Thymus (tissue), 14 donors: ENCODE results near the gene SMURF2. TPM values are rescaled to one million over a fixed set of nuclear protein-coding genes. Genes with fewer than 3 reads are reported as not detected.

Experiments used
- DNase-seq, 9 donors: peaks; one replicate each; pipeline ENCODE4 v3.0.0-alpha.2; 2013; ENCODE audit warnings: low spot score in 9 of 9, low read depth in 6 of 9, missing footprints in 1 of 9
- H3K27ac ChIP-seq, 2 donors: one replicate each; pipeline ENCODE4 v1.5.1; 2013; ENCODE audit warnings: control low read depth in 1 of 2, low read depth in 1 of 2, low read length in 1 of 2, mild to moderate bottlenecking in 1 of 2, moderate library complexity in 1 of 2
- H3K27me3 ChIP-seq, 2 donors: one replicate each; pipeline ENCODE4 v1.5.1; 2013; ENCODE audit warnings: low read length in 1 of 2; ENCODE audit not compliant: control insufficient read depth in 2 of 2, insufficient read depth in 1 of 2
- H3K36me3 ChIP-seq, 2 donors: one replicate each; pipeline ENCODE4 v1.5.1; 2013; ENCODE audit warnings: low read length in 1 of 2, mild to moderate bottlenecking in 1 of 2, moderate library complexity in 1 of 2; ENCODE audit not compliant: control insufficient read depth in 2 of 2, insufficient read depth in 2 of 2
- H3K4me1 ChIP-seq, 2 donors: one replicate each; pipeline ENCODE4 v1.5.1; 2013; ENCODE audit warnings: low read length in 2 of 2; ENCODE audit not compliant: control insufficient read depth in 2 of 2, insufficient read depth in 2 of 2
- H3K4me3 ChIP-seq, 2 donors: one replicate each; pipeline ENCODE4 v1.5.1; 2013; ENCODE audit warnings: low read length in 2 of 2, control low read depth in 1 of 2, mild to moderate bottlenecking in 1 of 2
- H3K9me3 ChIP-seq, 2 donors: one replicate each; pipeline ENCODE4 v1.5.1; 2013; ENCODE audit warnings: low read length in 1 of 2, mild to moderate bottlenecking in 1 of 2; ENCODE audit not compliant: control insufficient read depth in 2 of 2, insufficient read depth in 1 of 2
- WGBS: extraction: QIAGEN DNeasy Blood & Tissue Kit; methylation state at CpG from one replicate; pipeline ENCODE4 v1.1.7; 2013; 5-methylcytosine and 5-hydroxymethylcytosine counted together
- long read RNA-seq, 10 donors: transcript quantifications; one replicate each; lab custom pipeline, GENCODE V29; 2026
- polyA plus RNA-seq: library from polyadenylated mRNA; stranded (reverse); fragments of 200-250 nt; gene quantifications from one replicate; pipeline ENCODE4 v1.2.3, GENCODE V29; 2013
- total RNA-seq: library from RNA; stranded (reverse); fragments of 120-200 nt; gene quantifications from one replicate; pipeline ENCODE4 v1.2.4, GENCODE V29; 2013
- donor health status: healthy.

The SMURF2 gene
- total RNA-seq (29.7 TPM), polyA plus RNA-seq (14.1 TPM)
- long read RNA-seq, donor 1, partial matches to known transcripts = 5 of 5 reads
- long read RNA-seq, donor 1, other reads (novel, unspliced or antisense) = 0 of 5 reads
- long read RNA-seq, donor 2 = 0 reads
- long read RNA-seq, donor 3, partial matches to known transcripts = 0 of 1 reads
- long read RNA-seq, donor 3, other reads (novel, unspliced or antisense) = 0 of 1 reads
- long read RNA-seq, donor 4, partial matches to known transcripts = 10 of 12 reads
- long read RNA-seq, donor 4, other reads (novel, unspliced or antisense) = 0 of 12 reads
- long read RNA-seq, donor 5, partial matches to known transcripts = 0 of 2 reads
- long read RNA-seq, donor 5, other reads (novel, unspliced or antisense) = 0 of 2 reads
- long read RNA-seq, donor 6, partial matches to known transcripts = 0 of 1 reads
- long read RNA-seq, donor 6, other reads (novel, unspliced or antisense) = 0 of 1 reads
- long read RNA-seq, donor 7, partial matches to known transcripts = 0 of 2 reads
- long read RNA-seq, donor 7, other reads (novel, unspliced or antisense) = 0 of 2 reads
- long read RNA-seq, donor 8 = 0 reads
- long read RNA-seq, donor 9, partial matches to known transcripts = 0 of 1 reads
- long read RNA-seq, donor 9, other reads (novel, unspliced or antisense) = 0 of 1 reads
- long read RNA-seq, donor 10, partial matches to known transcripts = 6 of 6 reads
- long read RNA-seq, donor 10, other reads (novel, unspliced or antisense) = 0 of 6 reads

DNA sequence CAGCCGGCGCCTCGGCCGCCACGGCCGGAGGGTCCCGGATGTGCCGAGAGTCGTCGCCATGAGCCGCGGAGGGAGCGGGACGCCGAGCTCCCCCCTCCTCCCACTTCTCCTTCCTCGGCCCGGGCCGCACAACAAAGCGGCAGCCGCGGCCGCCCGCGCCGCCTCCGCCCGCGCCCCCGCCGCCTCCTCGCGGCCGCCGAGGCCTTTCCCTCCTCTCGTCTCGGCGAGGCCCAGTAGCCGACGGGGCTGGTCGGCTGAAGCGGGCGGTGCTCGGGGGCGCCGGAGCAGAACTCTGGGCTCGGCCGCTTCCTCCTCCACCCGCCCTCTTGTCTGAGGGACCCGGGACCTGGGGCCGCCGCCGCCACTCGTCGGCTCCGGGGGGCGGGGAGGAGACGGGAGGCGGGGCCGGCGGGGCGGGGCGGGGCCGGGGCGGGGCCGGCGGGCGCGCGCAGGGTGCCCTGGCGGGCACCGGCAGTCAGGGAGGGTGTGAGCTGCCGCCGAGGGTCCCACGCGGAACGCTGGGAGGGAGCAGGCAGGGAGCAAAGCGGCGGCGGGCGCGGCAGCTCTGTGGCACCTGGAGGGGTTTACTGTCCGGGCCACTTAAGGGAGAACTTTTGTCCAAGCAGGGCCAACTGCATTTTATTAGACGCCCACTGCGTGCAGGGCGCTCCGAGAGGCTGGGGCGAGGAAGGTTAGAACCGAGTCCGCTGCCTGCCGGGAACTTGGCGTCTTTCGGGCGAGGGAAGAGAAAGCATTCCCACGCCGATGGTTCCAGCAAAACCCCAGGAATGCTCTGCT, at the start of gene SMURF2:
SMURF2 (minus strand) TSS at position 332 of the 798 bp plus-strand sequence. CDS start 427 bp downstream, outside the sequence.
- H3K4me1 ChIP-seq = peaks cover 9 to 20% of the 10 kb centered on the region in 2 donors
- no peaks in the 10 kb centered on the region for H3K9me3 ChIP-seq
- DNase-seq = peak in 6 of 9 donors; percentile 53 to 82 (median 64)
- H3K27me3 ChIP-seq = no peaks in the 10 kb centered on the region
- peak within 1 kb of the TSS; percentile 61 to 62 for H3K4me3 ChIP-seq
- WGBS = under 1% methylated on average over 95 of the region's 95 CpGs
- H3K36me3 ChIP-seq = no peaks in the 10 kb centered on the region
- H3K27ac ChIP-seq = peak within 1 kb of the TSS; percentile 64 to 98

GRCh38 chr17:64709481-64709880, 47.4 kb upstream of the SMURF2 start:
- DNase-seq = no peak
- Histone ChIP-seq H3K9me3 (no peaks in the 10 kb centered on the region), H3K4me1 (peaks cover 13 to 52% of the 10 kb centered on the region in 2 donors), H3K4me3 (no peak overlapping the region), H3K27me3 (peaks cover 0 to 5% of the 10 kb centered on the region in 2 donors), H3K36me3 (no peaks in the 10 kb centered on the region), H3K27ac (peak overlapping the region; percentile 50 to 64)
- 65% methylated on average over 4 of the region's 4 CpGs for WGBS

DNA sequence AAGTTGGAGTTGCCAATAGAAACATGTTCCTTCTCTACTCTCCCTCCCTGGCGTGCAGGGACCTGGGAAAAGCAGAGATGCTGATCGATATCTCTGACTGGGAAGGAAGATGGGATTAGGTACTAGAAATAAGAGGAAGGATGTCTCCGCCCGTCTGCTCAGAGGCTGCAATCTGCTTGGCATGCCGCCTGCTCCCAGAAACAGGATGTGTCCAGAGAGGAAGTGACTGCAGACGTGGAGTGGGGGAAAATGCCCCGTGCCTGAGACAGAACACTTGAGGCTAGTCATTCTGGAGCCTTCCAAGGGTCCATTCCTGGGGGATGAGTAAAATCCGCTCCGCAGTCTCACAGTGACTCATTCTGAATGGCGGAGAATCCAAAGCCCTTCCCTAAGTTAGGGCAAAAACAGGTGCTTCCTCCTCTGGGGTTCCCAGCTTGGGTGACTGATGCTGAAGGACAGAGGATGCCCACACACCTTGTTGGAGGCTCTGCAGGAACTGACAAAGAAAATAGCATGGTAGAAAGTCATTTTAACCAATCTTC, 45.0 kb upstream of the SMURF2 start:
- H3K4me1 ChIP-seq = peaks cover 10 to 32% of the 10 kb centered on the region in 2 donors
- WGBS = 59% methylated on average over 10 of the region's 10 CpGs
- no peak overlapping the region for H3K4me3 ChIP-seq
- no peaks in the 10 kb centered on the region for H3K9me3 ChIP-seq
- no peaks in the 10 kb centered on the region for H3K36me3 ChIP-seq
- DNase-seq = peak in 1 of 9 donors; percentile 15
- no peak overlapping the region for H3K27ac ChIP-seq
- peaks cover 0 to 2% of the 10 kb centered on the region in 2 donors for H3K27me3 ChIP-seq

GRCh38 chr17:64706224-64707049, 44.3 kb upstream of the SMURF2 start:
- Histone ChIP-seq H3K27me3 (peaks cover 0 to 2% of the 10 kb centered on the region in 2 donors), H3K4me3 (no peak overlapping the region), H3K4me1 (peaks cover 10 to 29% of the 10 kb centered on the region in 2 donors), H3K27ac (no peak overlapping the region), H3K9me3 (no peaks in the 10 kb centered on the region), H3K36me3 (no peaks in the 10 kb centered on the region)
- peak in 1 of 9 donors; percentile 8 for DNase-seq
- WGBS = 81% methylated on average over 8 of the region's 8 CpGs

DNA sequence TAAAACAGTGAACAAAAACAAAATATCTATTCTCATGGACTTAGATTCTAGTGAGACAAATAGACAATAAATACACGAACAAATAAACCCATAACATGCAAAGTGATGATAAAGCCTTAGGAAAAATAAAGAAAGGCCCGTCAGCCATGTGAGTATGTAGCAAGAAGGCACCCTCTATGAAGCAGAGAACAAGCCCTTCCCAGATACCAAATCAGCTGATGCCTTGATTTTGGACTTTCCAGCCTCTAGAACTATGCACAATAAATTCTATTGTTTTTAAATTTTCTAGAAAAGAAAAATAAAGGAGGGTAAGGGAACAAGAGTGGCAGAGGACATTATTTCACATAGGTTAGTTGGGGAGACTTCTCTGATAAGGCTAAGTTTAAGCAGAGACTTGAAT, 40.7 kb upstream of the SMURF2 start:
- no peaks in the 10 kb centered on the region for H3K36me3 ChIP-seq
- no peaks in the 10 kb centered on the region for H3K9me3 ChIP-seq
- H3K4me1 ChIP-seq = peaks cover 3 to 8% of the 10 kb centered on the region in 2 donors
- no peak for DNase-seq
- no peaks in the 10 kb centered on the region for H3K27me3 ChIP-seq
- no peak overlapping the region for H3K27ac ChIP-seq
- WGBS = 99% methylated on average over 2 of the region's 2 CpGs
- H3K4me3 ChIP-seq = no peak overlapping the region

- H3K36me3 ChIP-seq = no peaks in the 10 kb centered on the region
- no peak overlapping the region for H3K27ac ChIP-seq
- H3K4me1 ChIP-seq = no peaks in the 10 kb centered on the region
- no peaks in the 10 kb centered on the region for H3K9me3 ChIP-seq
- no peaks in the 10 kb centered on the region for H3K27me3 ChIP-seq
- DNase-seq = no peak
- WGBS = 93% methylated on average over 2 of the region's 2 CpGs
- H3K4me3 ChIP-seq = no peak overlapping the region
Measured at GRCh38 chr17:64698725-64699124, 36.6 kb upstream of the SMURF2 start.

DNA sequence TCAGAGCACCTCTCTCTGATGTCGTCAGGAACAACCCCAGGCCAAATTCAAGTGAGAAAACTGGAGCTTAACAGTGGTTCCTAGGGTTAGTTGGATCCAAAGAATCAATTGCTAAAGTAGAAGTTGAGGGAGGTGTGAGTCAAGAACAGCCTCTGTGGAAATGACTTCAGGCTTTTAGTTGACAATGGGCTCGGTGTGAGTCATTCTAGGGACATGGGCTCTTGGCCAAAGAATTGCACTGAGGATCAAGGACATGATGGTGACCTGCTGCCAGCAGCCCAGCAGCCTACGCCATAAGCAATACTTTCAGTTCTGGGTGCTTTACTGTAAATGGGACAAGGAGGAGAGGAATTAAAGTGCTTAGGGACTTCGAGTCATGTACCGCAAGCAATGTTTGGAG, 32.1 kb upstream of the SMURF2 start:
- Histone ChIP-seq H3K27me3 (no peaks in the 10 kb centered on the region), H3K36me3 (no peaks in the 10 kb centered on the region), H3K27ac (no peak overlapping the region), H3K4me1 (no peaks in the 10 kb centered on the region), H3K9me3 (no peaks in the 10 kb centered on the region), H3K4me3 (no peak overlapping the region)
- 96% methylated on average over 5 of the region's 5 CpGs for WGBS
- no peak for DNase-seq

GRCh38 chr17:64692187-64692586, 30.1 kb upstream of the SMURF2 start:
- 96% methylated on average over 3 of the region's 3 CpGs for WGBS
- H3K36me3 ChIP-seq = no peaks in the 10 kb centered on the region
- no peak overlapping the region for H3K4me3 ChIP-seq
- no peaks in the 10 kb centered on the region for H3K9me3 ChIP-seq
- no peak for DNase-seq
- no peaks in the 10 kb centered on the region for H3K27me3 ChIP-seq
- H3K27ac ChIP-seq = no peak overlapping the region
- no peaks in the 10 kb centered on the region for H3K4me1 ChIP-seq
